Gastrocnemius medialis (tissue), 4 donors: ENCODE results near the gene CYP2E1.

Experiments used
- CTCF ChIP-seq, 5 experiments: fragments of 450-650 bp in 3 of 5; fragments of 200-600 bp in 2 of 5; sonication (generic) in 2 of 5; IDR thresholded peaks in 4 of 5; conservative IDR thresholded peaks in 1 of 5; 1 replicate in 4 of 5; 2 replicates in 1 of 5; pipeline ENCODE4 v1.5.1; 2016 to 2019; ENCODE audit warnings: antibody characterized with exemption in 5 of 5, mild to moderate bottlenecking in 3 of 5, moderate library complexity in 3 of 5
- POLR2A ChIP-seq, 2 donors: fragments of 450-650 bp; IDR thresholded peaks; one replicate each; pipeline ENCODE4 v1.6.1; 2017; ENCODE audit warnings: antibody characterized with exemption in 2 of 2, mild to moderate bottlenecking in 2 of 2, moderate library complexity in 2 of 2

DNA sequence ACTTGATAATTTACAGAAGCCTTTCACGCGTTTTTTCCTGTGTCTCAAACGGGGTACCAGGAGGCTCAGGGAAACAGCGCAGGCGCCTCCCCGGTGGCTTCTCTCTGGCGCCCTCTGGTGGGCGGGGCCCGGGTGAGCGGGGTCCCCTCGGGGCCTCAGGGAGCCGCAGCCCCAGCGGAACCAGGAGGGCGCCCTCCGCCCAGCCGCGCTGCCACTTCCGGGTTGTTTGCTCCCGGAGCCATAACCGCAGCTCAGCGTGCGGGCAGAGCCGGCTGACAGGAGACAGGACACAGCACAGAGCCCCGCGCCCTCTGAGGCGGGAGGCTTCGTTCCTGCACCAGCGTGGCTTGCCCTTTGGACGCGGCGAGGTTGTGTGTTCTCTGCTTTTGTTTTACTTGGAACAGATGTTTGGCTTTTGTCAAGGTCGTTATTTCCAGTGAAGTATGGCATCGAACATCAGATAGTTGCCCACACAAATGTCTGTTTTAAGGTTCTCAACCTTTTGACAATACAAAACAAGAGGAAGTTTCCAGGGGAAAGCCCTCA lies 6.9 kb upstream of the CYP2E1 start:
- TF ChIP-seq POLR2A (IDR thresholded peaks at IDR 0.05), result no peak
- TF ChIP-seq CTCF (IDR thresholded peaks at IDR 0.05 in 4 of 5, conservative IDR thresholded peaks at IDR 0.05 in 1 of 5), result peak; percentile 63 to 88 (median 79)
